Spleen (tissue), 7 donors: ENCODE measurements around the gene TBC1D19.

Source experiments
- POLR2A ChIP-seq, 3 donors: fragments of 450-650 bp; IDR thresholded peaks; one replicate each; pipeline ENCODE4 v1.5.1; 2017; ENCODE audit warnings: antibody characterized with exemption in 3 of 3, mild to moderate bottlenecking in 1 of 3
- TF ChIP-seq, protein P1 (sequence below), 11 experiments: fragments of 200-600 bp in 7 of 11; fragments of 450-650 bp in 4 of 11; sonication (generic) in 4 of 11; IDR thresholded peaks in 8 of 11; conservative IDR thresholded peaks in 3 of 11; 1 replicate in 7 of 11; 2 replicates in 4 of 11; pipeline versions ENCODE4 v1.4.0 to v1.8.0; 2016 to 2021; ENCODE audit warnings: antibody characterized with exemption in 11 of 11, inconsistent platforms in 4 of 11, mild to moderate bottlenecking in 1 of 11
- donor health status: DM: no; HTN: no; CAD: no; lungs with moderate emphysema.
- donor health status: DM: no; HTN: no; CAD: no.
- donor health status: DM: no; HTN: no; CAD: no.

GRCh38 chr4:26621366-26621765, 37.5 kb downstream of the TBC1D19 start:
- TF ChIP-seq, protein P1, sequence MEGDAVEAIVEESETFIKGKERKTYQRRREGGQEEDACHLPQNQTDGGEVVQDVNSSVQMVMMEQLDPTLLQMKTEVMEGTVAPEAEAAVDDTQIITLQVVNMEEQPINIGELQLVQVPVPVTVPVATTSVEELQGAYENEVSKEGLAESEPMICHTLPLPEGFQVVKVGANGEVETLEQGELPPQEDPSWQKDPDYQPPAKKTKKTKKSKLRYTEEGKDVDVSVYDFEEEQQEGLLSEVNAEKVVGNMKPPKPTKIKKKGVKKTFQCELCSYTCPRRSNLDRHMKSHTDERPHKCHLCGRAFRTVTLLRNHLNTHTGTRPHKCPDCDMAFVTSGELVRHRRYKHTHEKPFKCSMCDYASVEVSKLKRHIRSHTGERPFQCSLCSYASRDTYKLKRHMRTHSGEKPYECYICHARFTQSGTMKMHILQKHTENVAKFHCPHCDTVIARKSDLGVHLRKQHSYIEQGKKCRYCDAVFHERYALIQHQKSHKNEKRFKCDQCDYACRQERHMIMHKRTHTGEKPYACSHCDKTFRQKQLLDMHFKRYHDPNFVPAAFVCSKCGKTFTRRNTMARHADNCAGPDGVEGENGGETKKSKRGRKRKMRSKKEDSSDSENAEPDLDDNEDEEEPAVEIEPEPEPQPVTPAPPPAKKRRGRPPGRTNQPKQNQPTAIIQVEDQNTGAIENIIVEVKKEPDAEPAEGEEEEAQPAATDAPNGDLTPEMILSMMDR (IDR thresholded peaks at IDR 0.05 in 8 of 11, conservative IDR thresholded peaks at IDR 0.05 in 3 of 11): no peak
- TF ChIP-seq POLR2A (IDR thresholded peaks at IDR 0.05): no peak
